ENCODE data around the gene DRGX.

The DRGX gene

GRCh38 chr10:49408519-49409306, 12.8 kb upstream of the DRGX start:
- no peaks in the 10 kb centered on the region for H3K9me3 ChIP-seq (ENCODE audit: control insufficient read depth, low read length)
- no peak overlapping the region for H3K27ac ChIP-seq (ENCODE audit: insufficient read depth, low read length, poor library complexity, severe bottlenecking)
- H3K4me3 ChIP-seq (ENCODE audit: insufficient read depth, low read depth, low read length, poor library complexity, severe bottlenecking), result no peak overlapping the region
- H3K27me3 ChIP-seq (replicated peaks; ENCODE audit: control insufficient read depth, insufficient read depth, low read length, poor library complexity, severe bottlenecking), result peaks cover 9% of the 10 kb centered on the region
- H3K4me1 ChIP-seq (ENCODE audit: control insufficient read depth, insufficient read depth, low read length, poor library complexity, severe bottlenecking), result no peaks in the 10 kb centered on the region
- DNase-seq, result no peak
- H3K36me3 ChIP-seq (ENCODE audit: control insufficient read depth, insufficient read depth, low read length), result no peaks in the 10 kb centered on the region

- peak; percentile 28 to 53 (median 38) for DNase-seq
- Histone ChIP-seq H3K9me3 (ENCODE audit: control insufficient read depth, low read length) (no peaks in the 10 kb centered on the region), H3K27me3 (replicated peaks; ENCODE audit: control insufficient read depth, insufficient read depth, low read length, poor library complexity, severe bottlenecking) (peaks cover 7% of the 10 kb centered on the region), H3K4me3 (ENCODE audit: insufficient read depth, low read depth, low read length, poor library complexity, severe bottlenecking) (no peak overlapping the region), H3K4me1 (ENCODE audit: control insufficient read depth, insufficient read depth, low read length, poor library complexity, severe bottlenecking) (no peaks in the 10 kb centered on the region), H3K36me3 (ENCODE audit: control insufficient read depth, insufficient read depth, low read length) (no peaks in the 10 kb centered on the region), H3K27ac (ENCODE audit: insufficient read depth, low read length, poor library complexity, severe bottlenecking) (no peak overlapping the region)
Measured at GRCh38 chr10:49407552-49408137, 11.8 kb upstream of the DRGX start.

GRCh38 chr10:49407151-49407550, 11.3 kb upstream of the DRGX start:
- Histone ChIP-seq H3K4me3 (ENCODE audit: insufficient read depth, low read depth, low read length, poor library complexity, severe bottlenecking) (no peak overlapping the region), H3K36me3 (ENCODE audit: control insufficient read depth, insufficient read depth, low read length) (no peaks in the 10 kb centered on the region), H3K9me3 (ENCODE audit: control insufficient read depth, low read length) (no peaks in the 10 kb centered on the region), H3K4me1 (ENCODE audit: control insufficient read depth, insufficient read depth, low read length, poor library complexity, severe bottlenecking) (no peaks in the 10 kb centered on the region), H3K27ac (ENCODE audit: insufficient read depth, low read length, poor library complexity, severe bottlenecking) (no peak overlapping the region), H3K27me3 (replicated peaks; ENCODE audit: control insufficient read depth, insufficient read depth, low read length, poor library complexity, severe bottlenecking) (peaks cover 7% of the 10 kb centered on the region)
- no peak for DNase-seq

GRCh38 chr10:49404321-49404878, 8.5 kb upstream of the DRGX start:
- no peaks in the 10 kb centered on the region for H3K36me3 ChIP-seq (ENCODE audit: control insufficient read depth, insufficient read depth, low read length)
- no peak for DNase-seq
- H3K9me3 ChIP-seq (ENCODE audit: control insufficient read depth, low read length), result no peaks in the 10 kb centered on the region
- H3K4me1 ChIP-seq (ENCODE audit: control insufficient read depth, insufficient read depth, low read length, poor library complexity, severe bottlenecking), result no peaks in the 10 kb centered on the region
- no peak overlapping the region for H3K27ac ChIP-seq (ENCODE audit: insufficient read depth, low read length, poor library complexity, severe bottlenecking)
- no peak overlapping the region for H3K4me3 ChIP-seq (ENCODE audit: insufficient read depth, low read depth, low read length, poor library complexity, severe bottlenecking)
- peaks cover 9% of the 10 kb centered on the region for H3K27me3 ChIP-seq (replicated peaks; ENCODE audit: control insufficient read depth, insufficient read depth, low read length, poor library complexity, severe bottlenecking)

GRCh38 chr10:49403363-49403762, 7.5 kb upstream of the DRGX start:
- DNase-seq, result no peak
- Histone ChIP-seq H3K4me3 (ENCODE audit: insufficient read depth, low read depth, low read length, poor library complexity, severe bottlenecking) (no peak overlapping the region), H3K27ac (ENCODE audit: insufficient read depth, low read length, poor library complexity, severe bottlenecking) (no peak overlapping the region), H3K4me1 (ENCODE audit: control insufficient read depth, insufficient read depth, low read length, poor library complexity, severe bottlenecking) (peaks cover under 1% of the 10 kb centered on the region), H3K27me3 (replicated peaks; ENCODE audit: control insufficient read depth, insufficient read depth, low read length, poor library complexity, severe bottlenecking) (peaks cover 18% of the 10 kb centered on the region), H3K36me3 (ENCODE audit: control insufficient read depth, insufficient read depth, low read length) (no peaks in the 10 kb centered on the region), H3K9me3 (ENCODE audit: control insufficient read depth, low read length) (no peaks in the 10 kb centered on the region)

- H3K9me3 ChIP-seq (ENCODE audit: control insufficient read depth, low read length), result no peaks in the 10 kb centered on the region
- no peak for DNase-seq
- no peaks in the 10 kb centered on the region for H3K36me3 ChIP-seq (ENCODE audit: control insufficient read depth, insufficient read depth, low read length)
- H3K27ac ChIP-seq (ENCODE audit: insufficient read depth, low read length, poor library complexity, severe bottlenecking), result no peak overlapping the region
- H3K4me1 ChIP-seq (ENCODE audit: control insufficient read depth, insufficient read depth, low read length, poor library complexity, severe bottlenecking), result peaks cover 15% of the 10 kb centered on the region
- H3K4me3 ChIP-seq (ENCODE audit: insufficient read depth, low read depth, low read length, poor library complexity, severe bottlenecking), result no peak overlapping the region
- peaks cover 39% of the 10 kb centered on the region for H3K27me3 ChIP-seq (replicated peaks; ENCODE audit: control insufficient read depth, insufficient read depth, low read length, poor library complexity, severe bottlenecking)
Measured at GRCh38 chr10:49400365-49400764, 4.5 kb upstream of the DRGX start.

- Histone ChIP-seq H3K4me3 (ENCODE audit: insufficient read depth, low read depth, low read length, poor library complexity, severe bottlenecking) (no peak overlapping the region), H3K9me3 (ENCODE audit: control insufficient read depth, low read length) (no peaks in the 10 kb centered on the region), H3K4me1 (ENCODE audit: control insufficient read depth, insufficient read depth, low read length, poor library complexity, severe bottlenecking) (peaks cover 16% of the 10 kb centered on the region), H3K27ac (ENCODE audit: insufficient read depth, low read length, poor library complexity, severe bottlenecking) (no peak overlapping the region), H3K27me3 (replicated peaks; ENCODE audit: control insufficient read depth, insufficient read depth, low read length, poor library complexity, severe bottlenecking) (peaks cover 44% of the 10 kb centered on the region), H3K36me3 (ENCODE audit: control insufficient read depth, insufficient read depth, low read length) (no peaks in the 10 kb centered on the region)
- no peak for DNase-seq
Measured at GRCh38 chr10:49398986-49399385, 3.1 kb upstream of the DRGX start.

- H3K36me3 ChIP-seq (ENCODE audit: control insufficient read depth, insufficient read depth, low read length), result no peaks in the 10 kb centered on the region
- peak overlapping the region; percentile 34 for H3K4me3 ChIP-seq (ENCODE audit: insufficient read depth, low read depth, low read length, poor library complexity, severe bottlenecking)
- peaks cover 48% of the 10 kb centered on the region for H3K27me3 ChIP-seq (replicated peaks; ENCODE audit: control insufficient read depth, insufficient read depth, low read length, poor library complexity, severe bottlenecking)
- peaks cover 16% of the 10 kb centered on the region for H3K4me1 ChIP-seq (ENCODE audit: control insufficient read depth, insufficient read depth, low read length, poor library complexity, severe bottlenecking)
- peak in 2 of 3 donors; percentile 7 to 12 for DNase-seq
- H3K27ac ChIP-seq (ENCODE audit: insufficient read depth, low read length, poor library complexity, severe bottlenecking), result no peak overlapping the region
- no peaks in the 10 kb centered on the region for H3K9me3 ChIP-seq (ENCODE audit: control insufficient read depth, low read length)
Measured at GRCh38 chr10:49398000-49398861, 2.3 kb upstream of the DRGX start.

GRCh38 chr10:49397036-49397999, 1.4 kb upstream of the DRGX start:
- Histone ChIP-seq H3K4me3 (ENCODE audit: insufficient read depth, low read depth, low read length, poor library complexity, severe bottlenecking) (no peak overlapping the region), H3K27me3 (replicated peaks; ENCODE audit: control insufficient read depth, insufficient read depth, low read length, poor library complexity, severe bottlenecking) (peaks cover 48% of the 10 kb centered on the region), H3K9me3 (ENCODE audit: control insufficient read depth, low read length) (no peaks in the 10 kb centered on the region), H3K27ac (ENCODE audit: insufficient read depth, low read length, poor library complexity, severe bottlenecking) (no peak overlapping the region), H3K36me3 (ENCODE audit: control insufficient read depth, insufficient read depth, low read length) (no peaks in the 10 kb centered on the region), H3K4me1 (ENCODE audit: control insufficient read depth, insufficient read depth, low read length, poor library complexity, severe bottlenecking) (peaks cover 16% of the 10 kb centered on the region)
- no peak for DNase-seq
